Skeletal muscle tissue (tissue), 4 donors: Measurements from ENCODE around the gene SREK1. TPM values are rescaled to one million over a fixed set of nuclear protein-coding genes. Genes with fewer than 3 reads are reported as not detected.

Experiments used
- H3K27ac ChIP-seq: one replicate; pipeline ENCODE4 v1.7.0; 2013; ENCODE audit warnings: mild to moderate bottlenecking, low read depth, low read length, inconsistent platforms
- H3K27me3 ChIP-seq, 3 donors: one replicate each; pipeline ENCODE4 v1.7.0; 2013; ENCODE audit warnings: low read length in 3 of 3; ENCODE audit not compliant: control insufficient read depth in 3 of 3, insufficient read depth in 3 of 3
- H3K36me3 ChIP-seq, 3 donors: one replicate each; pipeline ENCODE4 v1.7.0; 2013; ENCODE audit warnings: low read length in 3 of 3; ENCODE audit not compliant: control insufficient read depth in 3 of 3, insufficient read depth in 3 of 3
- H3K4me1 ChIP-seq, 3 donors: one replicate each; pipeline ENCODE4 v1.7.0; 2013; ENCODE audit warnings: low read length in 3 of 3, mild to moderate bottlenecking in 3 of 3; ENCODE audit not compliant: control insufficient read depth in 3 of 3, insufficient read depth in 3 of 3
- H3K4me3 ChIP-seq, 3 donors: one replicate each; pipeline ENCODE4 v1.7.0; 2013; ENCODE audit warnings: low read length in 3 of 3
- H3K9ac ChIP-seq, 3 donors: one replicate each; pipeline ENCODE4 v1.7.0; 2013; ENCODE audit warnings: low read length in 3 of 3, mild to moderate bottlenecking in 3 of 3, moderate library complexity in 2 of 3, low read depth in 1 of 3
- H3K9me3 ChIP-seq, 3 donors: one replicate each; pipeline ENCODE4 v1.7.0; 2013; ENCODE audit warnings: low read length in 3 of 3; ENCODE audit not compliant: control insufficient read depth in 3 of 3
- total RNA-seq: library from RNA; depleted of rRNA; stranded (reverse); fragments of >200 nt; gene quantifications from one replicate; pipeline ENCODE4 v1.2.3, GENCODE V29; 2014
- donor health status: Osteomylitis.

The SREK1 gene
- total RNA-seq, 1 donor from 2014 or later = 73.1 TPM

GRCh38 chr5:66161356-66161755 is 17.3 kb downstream of the SREK1 start:
- Histone ChIP-seq H3K9ac (no peak overlapping the region), H3K4me3 (no peak overlapping the region), H3K4me1 (no peaks in the 10 kb centered on the region), H3K36me3 (peaks cover 19 to 50% (median 47%) of the 10 kb centered on the region in 3 donors), H3K9me3 (no peaks in the 10 kb centered on the region), H3K27me3 (no peaks in the 10 kb centered on the region), H3K27ac (no peak overlapping the region)

GRCh38 chr5:66164044-66164790 is 20.1 kb downstream of the SREK1 start:
- Histone ChIP-seq H3K9me3 (no peaks in the 10 kb centered on the region), H3K4me3 (no peak overlapping the region), H3K27me3 (no peaks in the 10 kb centered on the region), H3K4me1 (no peaks in the 10 kb centered on the region), H3K36me3 (peaks cover 21 to 58% (median 53%) of the 10 kb centered on the region in 3 donors), H3K27ac (no peak overlapping the region), H3K9ac (no peak overlapping the region)

- Histone ChIP-seq H3K4me3 (no peak overlapping the region), H3K36me3 (peaks cover 9 to 48% (median 28%) of the 10 kb centered on the region in 3 donors), H3K9ac (no peak overlapping the region), H3K27ac (no peak overlapping the region), H3K4me1 (no peaks in the 10 kb centered on the region), H3K9me3 (no peaks in the 10 kb centered on the region), H3K27me3 (no peaks in the 10 kb centered on the region)
Observed at GRCh38 chr5:66168226-66168625, 24.1 kb downstream of the SREK1 start.

GRCh38 chr5:66169534-66169933 is 25.4 kb downstream of the SREK1 start:
- Histone ChIP-seq H3K9ac (no peak overlapping the region), H3K36me3 (peaks cover 3 to 36% (median 19%) of the 10 kb centered on the region in 3 donors), H3K4me1 (no peaks in the 10 kb centered on the region)

GRCh38 chr5:66170195-66170919 is 26.3 kb downstream of the SREK1 start:
- H3K4me1 ChIP-seq = no peaks in the 10 kb centered on the region
- H3K9ac ChIP-seq = no peak overlapping the region
- no peak overlapping the region for H3K27ac ChIP-seq
- no peak overlapping the region for H3K4me3 ChIP-seq
- H3K9me3 ChIP-seq = no peaks in the 10 kb centered on the region
- peaks cover 2 to 35% (median 19%) of the 10 kb centered on the region in 3 donors for H3K36me3 ChIP-seq
- H3K27me3 ChIP-seq = no peaks in the 10 kb centered on the region

More at GRCh38 chr5:66169534-66169933, 25.4 kb downstream of the SREK1 start:
- Histone ChIP-seq H3K9me3 (no peaks in the 10 kb centered on the region), H3K27me3 (no peaks in the 10 kb centered on the region), H3K27ac (no peak overlapping the region), H3K4me3 (no peak overlapping the region)

- H3K36me3 ChIP-seq = peaks cover 0 to 34% (median 18%) of the 10 kb centered on the region in 3 donors
- H3K27ac ChIP-seq = no peak overlapping the region
Observed at GRCh38 chr5:66171349-66172344, 27.5 kb downstream of the SREK1 start.

GRCh38 chr5:66174338-66174737 is 30.2 kb downstream of the SREK1 start:
- Histone ChIP-seq H3K4me3 (no peak overlapping the region), H3K9ac (no peak overlapping the region), H3K4me1 (no peaks in the 10 kb centered on the region), H3K36me3 (peaks cover 2 to 44% (median 32%) of the 10 kb centered on the region in 3 donors), H3K27me3 (no peaks in the 10 kb centered on the region), H3K9me3 (no peaks in the 10 kb centered on the region), H3K27ac (no peak overlapping the region)

More at GRCh38 chr5:66171349-66172344, 27.5 kb downstream of the SREK1 start:
- H3K9ac ChIP-seq = no peak overlapping the region
- H3K27me3 ChIP-seq = no peaks in the 10 kb centered on the region
- H3K4me3 ChIP-seq = no peak overlapping the region
- H3K4me1 ChIP-seq = no peaks in the 10 kb centered on the region
- no peaks in the 10 kb centered on the region for H3K9me3 ChIP-seq

GRCh38 chr5:66178799-66179198 is 34.7 kb downstream of the SREK1 start:
- no peaks in the 10 kb centered on the region for H3K4me1 ChIP-seq
- no peak overlapping the region for H3K4me3 ChIP-seq
- H3K27me3 ChIP-seq = no peaks in the 10 kb centered on the region
- peaks cover 5 to 48% (median 45%) of the 10 kb centered on the region in 3 donors for H3K36me3 ChIP-seq
- H3K27ac ChIP-seq = no peak overlapping the region
- no peaks in the 10 kb centered on the region for H3K9me3 ChIP-seq
- no peak overlapping the region for H3K9ac ChIP-seq

GRCh38 chr5:66179297-66180051 is 35.4 kb downstream of the SREK1 start:
- no peak overlapping the region for H3K4me3 ChIP-seq
- no peak overlapping the region for H3K9ac ChIP-seq
- H3K9me3 ChIP-seq = no peaks in the 10 kb centered on the region
- no peaks in the 10 kb centered on the region for H3K4me1 ChIP-seq
- H3K27me3 ChIP-seq = no peaks in the 10 kb centered on the region
- no peak overlapping the region for H3K27ac ChIP-seq
- H3K36me3 ChIP-seq = peaks cover 5 to 52% (median 45%) of the 10 kb centered on the region in 3 donors
